ENCODE measurements around the gene TTC21B. TPM values are rescaled to one million over a fixed set of nuclear protein-coding genes. Genes with fewer than 3 reads are reported as not detected.
"Not testable (repeated sequence)": the region's sequence is repeated elsewhere in the genome, so short reads cannot be mapped to it uniquely, and the experiment has no call there.

Gene TTC21B
- total and polyA plus RNA-seq, 2 of the 8 experiments (the other 6 are each of a cell fraction or from before 2014, with no cell fraction given), result 6.9 to 20.8 TPM

- H3K79me1 ChIP-seq (ENCODE audit: low read depth, low read length); H3K4me3 ChIP-seq (ENCODE audit: extremely low read depth in 1 of 4, insufficient read depth in 2 of 4, low read depth in 3 of 4, low read length in 4 of 4); DNase-seq (ENCODE audit: low read depth in 1 of 2, low spot score in 2 of 2); H2AK5ac ChIP-seq (ENCODE audit: low read depth, low read length); H4K8ac ChIP-seq (ENCODE audit: extremely low read depth, insufficient read depth, low read length); H2AFZ ChIP-seq (ENCODE audit: low read length); H3K4ac ChIP-seq (replicated peaks; ENCODE audit: insufficient read length, low read depth, low read length); H2BK20ac ChIP-seq (ENCODE audit: low read length); H3K14ac ChIP-seq (ENCODE audit: insufficient read length); H4K91ac ChIP-seq (replicated peaks; ENCODE audit: insufficient read length, low read length); H3K18ac ChIP-seq (ENCODE audit: extremely low read depth, low read length); H3K79me2 ChIP-seq (ENCODE audit: control insufficient read depth in 1 of 2, insufficient read depth in 2 of 2, low read length in 2 of 2); H3K27ac ChIP-seq (ENCODE audit: low read depth, low read length); H2BK12ac ChIP-seq (ENCODE audit: low read depth, low read length); H3K23ac ChIP-seq (ENCODE audit: insufficient read length); H3K23me2 ChIP-seq (ENCODE audit: low read depth, low read length); H3K56ac ChIP-seq (replicated peaks; ENCODE audit: insufficient read length, low read depth, low read length); H3K9me3 ChIP-seq (ENCODE audit: insufficient read depth in 2 of 2, low read depth in 1 of 2, low read length in 1 of 2); H2BK120ac ChIP-seq (replicated peaks; ENCODE audit: low read depth, low read length); H3K36me3 ChIP-seq (ENCODE audit: control insufficient read depth in 2 of 4, insufficient read depth in 4 of 4, low read length in 3 of 4); H3K4me1 ChIP-seq (replicated peaks in 1 of 4; ENCODE audit: control insufficient read depth in 3 of 4, insufficient read depth in 4 of 4, low read length in 3 of 4); H3K4me2 ChIP-seq (ENCODE audit: insufficient read depth in 1 of 2, low read depth in 2 of 2, low read length in 2 of 2); H3K27me3 ChIP-seq (replicated peaks in 1 of 4; ENCODE audit: control insufficient read depth in 3 of 4, extremely low read depth in 1 of 4, insufficient read depth in 3 of 4, low read length in 3 of 4); H4K5ac ChIP-seq (ENCODE audit: insufficient read length, low read depth, low read length); H3K9ac ChIP-seq (replicated peaks in 1 of 4; ENCODE audit: extremely low read depth in 1 of 4, low read depth in 3 of 4, low read length in 3 of 4); POLR2A ChIA-PET (ENCODE audit: partially characterized antibody); FAIRE-seq; H2BK15ac ChIP-seq (ENCODE audit: low read length); H4K20me1 ChIP-seq (replicated peaks in 1 of 2; ENCODE audit: control insufficient read depth in 1 of 2, insufficient read depth in 2 of 2, low read length in 2 of 2); H2BK5ac ChIP-seq (ENCODE audit: low read depth, low read length): not testable (repeated sequence)
- CTCF ChIA-PET (ENCODE audit: partially characterized antibody), result interaction anchor here (0.8 to 1.7 kb wide), 7 partner anchors 10 to 209 kb away, joined by 3 to 7 read pairs (median 3); partner anchors contain the start of gene TTC21B
Measured at GRCh38 chr2:165972161-165972560, 18.6 kb upstream of the TTC21B start.
